H1 (cell line): Measurements from ENCODE around the gene DOK3. TPM values are rescaled to one million over a fixed set of nuclear protein-coding genes. Genes with fewer than 3 reads are reported as not detected.

Source experiments
- NANOG ChIP-seq: IDR thresholded peaks from 2 replicates; pipeline ENCODE4 v1.6.1; 2011; ENCODE audit warnings: low read length, low read depth, mild to moderate bottlenecking, inconsistent platforms; ENCODE audit not compliant: insufficient read depth, poor library complexity, severe bottlenecking
- polyA plus RNA-seq, 7 experiments: library from polyadenylated mRNA; depleted of rRNA in 3 of 7; stranded (reverse) in 5 of 7; unstranded in 2 of 7; fragments of >200 nt in 5 of 7; fragments of 200-250 nt in 2 of 7; gene quantifications; 1 replicate in 5 of 7; 2 replicates in 1 of 7; 4 replicates in 1 of 7; pipeline versions ENCODE4 v1.2.1 to v1.2.3, GENCODE V29; 2011 to 2013; ENCODE audit warnings: missing spikeins in 2 of 7, mixed read lengths in 2 of 7
- total RNA-seq: library from RNA; stranded (reverse); fragmentation: NEBNext Ultra II Directional; extraction: Animal tissue kit (Norgen Biotek cat#: 25700); gene quantifications from 2 replicates; pipeline ENCODE4 v1.2.1, GENCODE V29; 2021

DOK3 gene
- total and polyA plus RNA-seq, 2 of the 8 experiments (the other 6 are each of a cell fraction or from before 2014, with no cell fraction given) = 4.2 to 6.4 TPM

- TF ChIP-seq NANOG = no peak
Observed at GRCh38 chr5:177523711-177524538, 14.3 kb upstream of the DOK3 start (continued).
